ENCODE data around the gene TMEM98. TPM values are rescaled to one million over a fixed set of nuclear protein-coding genes. Genes with fewer than 3 reads are reported as not detected.

Gene TMEM98
- total and polyA plus RNA-seq, 9 of the 15 experiments (the other 6 are each of a cell fraction or from before 2014, with no cell fraction given) = 33.5 to 164 (median 84.7) TPM

GRCh38 chr17:32936894-32937500 is 9.0 kb downstream of the TMEM98 start (continued):
- TF ChIP-seq REST (IDR thresholded peaks at IDR 0.05; ENCODE audit: borderline replicate concordance) = peak; percentile 83
- TF ChIP-seq REST (CRISPR knock-in tag; IDR thresholded peaks at IDR 0.05; ENCODE audit: low read depth) = no peak
- no peak for TF ChIP-seq ELK3 (CRISPR knock-in tag; IDR thresholded peaks at IDR 0.05)
- peak; percentile 50; the same call in 1 of the 2 replicates for TF ChIP-seq KLF16 (IDR thresholded peaks at IDR 0.05)
- no peak for TF ChIP-seq MTA1 (IDR thresholded peaks at IDR 0.05; ENCODE audit: borderline replicate concordance)
- no peak for TF ChIP-seq PPARD (CRISPR knock-in tag; IDR thresholded peaks at IDR 0.05)
- TF ChIP-seq TSC22D4 (tag; IDR thresholded peaks at IDR 0.05) = no peak
- 0 out of 2 replicates have a peak, but pooled peaks have one; percentile 37 for TF ChIP-seq MTA3 (IDR thresholded peaks at IDR 0.05; ENCODE audit: borderline replicate concordance)
- 0 out of 2 replicates have a peak, but pooled peaks have one; percentile 51 for TF ChIP-seq MYNN (IDR thresholded peaks at IDR 0.05)
- TF ChIP-seq MYNN (CRISPR knock-in tag; IDR thresholded peaks at IDR 0.05) = no peak
- 0 out of 2 replicates have a peak, but pooled peaks have one; percentile 17 for TF ChIP-seq CREB3L1 (IDR thresholded peaks at IDR 0.05; ENCODE audit: borderline replicate concordance, low read depth)
- no peak for TF ChIP-seq NFIX (CRISPR knock-in tag; IDR thresholded peaks at IDR 0.05; ENCODE audit: low read depth)
- TF ChIP-seq RAD21 (CRISPR knock-in tag; conservative IDR thresholded peaks at IDR 0.05 in 1 of 2, IDR thresholded peaks at IDR 0.05 in 1 of 2) = peak; percentile 70 to 86
- TF ChIP-seq ZNF232 (CRISPR knock-in tag; IDR thresholded peaks at IDR 0.05) = no peak
- peak; percentile 53; the same call in 1 of the 2 replicates for TF ChIP-seq DEAF1 (CRISPR knock-in tag; IDR thresholded peaks at IDR 0.05)

Measured in K562 (cell line).